A673 (cell line): ENCODE measurements around the gene RHOC. TPM values are rescaled to one million over a fixed set of nuclear protein-coding genes. Genes with fewer than 3 reads are reported as not detected.
"Not testable (repeated sequence)": the region's sequence is repeated elsewhere in the genome, so short reads cannot be mapped to it uniquely, and the experiment has no call there.

Experiments used
- BruUV-seq: library from RNA; stranded (reverse); fragments of 400-500 nt; replicated peaks from 2 replicates; lab custom pipeline; 2021; lab: Mats Ljungman, UMichigan
- CTCF ChIA-PET: fragments of 300-600 bp; sonication (Branson Sonifier 250); formaldehyde crosslinking; loops from one replicate; lab custom pipeline; 2022; ENCODE audit warnings: antibody characterized with exemption; lab: Charles Lee
- POLR2A ChIA-PET: fragments of 300-600 bp; sonication (Branson Sonifier 250); formaldehyde crosslinking; loops from one replicate; lab custom pipeline; 2022; ENCODE audit warnings: antibody characterized with exemption; ENCODE audit not compliant: low non-redundant PET; lab: Charles Lee
- DNase-seq: peaks from one replicate; pipeline ENCODE4 v3.0.0-alpha.2; 2015; ENCODE audit warnings: low spot score
- H3K27ac ChIP-seq: fragments of 200-600 bp; sonication (generic); 2 replicates; pipeline ENCODE4 v1.5.1; 2016; ENCODE audit warnings: mixed run types, low read depth, mild to moderate bottlenecking, mixed read lengths, antibody characterized with exemption, low read length; ENCODE audit not compliant: poor library complexity, severe bottlenecking
- H3K27me3 ChIP-seq: fragments of 200-600 bp; sonication (generic); replicated peaks from 2 replicates; pipeline ENCODE4 v1.6.1; 2017; ENCODE audit warnings: mixed run types, low read depth, mild to moderate bottlenecking, mixed read lengths, antibody characterized with exemption, low read length; ENCODE audit not compliant: insufficient read depth, poor library complexity
- H3K36me3 ChIP-seq: fragments of 200-600 bp; sonication (generic); 2 replicates; pipeline ENCODE4 v1.6.1; 2016; ENCODE audit warnings: mixed run types, mild to moderate bottlenecking, mixed read lengths, antibody characterized with exemption, low read length; ENCODE audit not compliant: insufficient read depth, poor library complexity, severe bottlenecking
- H3K4me1 ChIP-seq: fragments of 200-600 bp; sonication (generic); 2 replicates; pipeline ENCODE4 v1.6.1; 2017; ENCODE audit warnings: mixed run types, mild to moderate bottlenecking, mixed read lengths, antibody characterized with exemption, low read length; ENCODE audit not compliant: insufficient read depth, poor library complexity, severe bottlenecking
- H3K4me3 ChIP-seq: fragments of 200-600 bp; sonication (generic); 2 replicates; pipeline ENCODE4 v1.5.1; 2016; ENCODE audit warnings: low read depth, mixed run types, mild to moderate bottlenecking, mixed read lengths, low read length; ENCODE audit not compliant: poor library complexity, severe bottlenecking
- H3K9me3 ChIP-seq: fragments of 200-600 bp; sonication (generic); 2 replicates; pipeline ENCODE4 v1.6.1; 2016; ENCODE audit warnings: mixed run types, low read depth, mild to moderate bottlenecking, mixed read lengths, antibody characterized with exemption, low read length; ENCODE audit not compliant: poor library complexity, severe bottlenecking
- CTCF ChIP-seq: fragments of 300-800, 200-600 bp; sonication (generic); conservative IDR thresholded peaks from 2 replicates; pipeline ENCODE4 v1.5.1; 2017; ENCODE audit warnings: low read depth, mild to moderate bottlenecking, antibody characterized with exemption, low read length, moderate library complexity, mixed read lengths
- EZH2 ChIP-seq: fragments of 200-600 bp; sonication (generic); IDR thresholded peaks from 2 replicates; pipeline ENCODE4 v1.6.1; 2017; ENCODE audit warnings: borderline replicate concordance, low read depth, mild to moderate bottlenecking, mixed read lengths, antibody characterized with exemption, low read length; ENCODE audit not compliant: poor library complexity, severe bottlenecking
- intact Hi-C: fragments of 100-400 bp; cut with micrococcal nuclease; formaldehyde crosslinking; loops from one replicate; pipeline ENCODE4 v1.10.0; 2022; ENCODE audit not compliant: unreplicated experiment
- total RNA-seq: library from RNA; stranded (reverse); gene quantifications from 2 replicates; pipeline ENCODE4 v1.2.3, GENCODE V29; 2021

Gene RHOC
- total RNA-seq, 1 experiment from 2014 or later = 54.3 TPM

GRCh38 chr1:112727716-112728115 is 20.8 kb upstream of the RHOC start:
- no peak for DNase-seq
- no peaks in the 10 kb centered on the region for H3K4me1 ChIP-seq
- ChIA-PET POLR2A (no interaction called here), CTCF (no interaction called here)
- BruUV-seq = no TSS peak
- no peak overlapping the region for H3K27ac ChIP-seq
- H3K36me3 ChIP-seq = no peaks in the 10 kb centered on the region
- H3K4me3 ChIP-seq = no peak overlapping the region
- H3K9me3 ChIP-seq = no peaks in the 10 kb centered on the region
- TF ChIP-seq EZH2 = no peak
- TF ChIP-seq CTCF = no peak
- H3K27me3 ChIP-seq = peaks cover 21% of the 10 kb centered on the region
- intact Hi-C loops = no loop called here

- H3K4me3 ChIP-seq, H3K4me1 ChIP-seq, CTCF ChIA-PET, H3K36me3 ChIP-seq, intact Hi-C loops, POLR2A ChIA-PET, H3K9me3 ChIP-seq, BruUV-seq, H3K27ac ChIP-seq, DNase-seq: not testable (repeated sequence)
- H3K27me3 ChIP-seq = peaks cover 41% of the 10 kb centered on the region
Measured at GRCh38 chr1:112724240-112724639, 17.3 kb upstream of the RHOC start.

GRCh38 chr1:112723511-112723839 is 16.5 kb upstream of the RHOC start:
- Histone ChIP-seq H3K27me3 (peaks cover 47% of the 10 kb centered on the region), H3K27ac (no peak overlapping the region), H3K4me3 (no peak overlapping the region), H3K36me3 (no peaks in the 10 kb centered on the region), H3K9me3 (no peaks in the 10 kb centered on the region), H3K4me1 (no peaks in the 10 kb centered on the region)
- no peak for DNase-seq
- ChIA-PET POLR2A (interaction anchor here (0.6 kb wide), 1 partner anchor 22 kb away, joined by 7 read pairs; no protein-coding TSS in a partner anchor), CTCF (no interaction called here)
- BruUV-seq = no TSS peak
- intact Hi-C loops = no loop called here
- TF ChIP-seq EZH2 (no peak), CTCF (no peak)
